A549 (cell line): ENCODE results near the gene DRAM2.

Experiments
- BHLHE40 ChIP-seq: IDR thresholded peaks from 2 replicates; pipeline ENCODE4 v1.6.1; 2012; ENCODE audit warnings: low read depth, low read length, inconsistent platforms
- CBX2 ChIP-seq: fragments of 200-600 bp; sonication (generic); IDR thresholded peaks from 2 replicates; pipeline ENCODE4 v1.6.1; 2016; ENCODE audit warnings: low read depth, mild to moderate bottlenecking, borderline replicate concordance
- CTCF ChIP-seq: fragments of >200 bp; sonication (Bioruptor Twin); formaldehyde crosslinking; IDR thresholded peaks from 3 replicates; pipeline ENCODE4 v1.5.1; 2016
- EHF ChIP-seq: fragments of 250-450 bp; sonication (Bioruptor Pico); IDR thresholded peaks from 2 replicates; pipeline ENCODE4 v1.5.0; 2020; ENCODE audit warnings: mild to moderate bottlenecking
- EP300 ChIP-seq, 2 experiments: fragments of >200 bp; sonication (Bioruptor Twin); formaldehyde crosslinking; IDR thresholded peaks; 2 replicates in 1 of 2; 3 replicates in 1 of 2; pipeline ENCODE4 v1.6.1; 2016 to 2017
- ESRRA ChIP-seq: fragments of 150-350 bp; IDR thresholded peaks from 2 replicates; pipeline ENCODE4 v1.6.1; 2014; ENCODE audit warnings: mild to moderate bottlenecking, low read length, borderline replicate concordance
- GATA3 ChIP-seq: IDR thresholded peaks from 2 replicates; pipeline ENCODE4 v1.6.1; 2012; ENCODE audit warnings: borderline replicate concordance
- POLR2A ChIP-seq: IDR thresholded peaks from 2 replicates; pipeline ENCODE4 v1.6.1; 2012; ENCODE audit warnings: mild to moderate bottlenecking, low read length
- RAD21 ChIP-seq, 2 experiments: fragments of >200 bp in 1 of 2; sonication (Bioruptor Twin) in 1 of 2; formaldehyde crosslinking in 1 of 2; IDR thresholded peaks in 1 of 2; conservative IDR thresholded peaks in 1 of 2; 2 replicates in 1 of 2; 3 replicates in 1 of 2; pipeline ENCODE4 v1.6.1; 2012 to 2018; ENCODE audit warnings: inconsistent platforms in 1 of 2
- SMC3 ChIP-seq: fragments of >200 bp; sonication (Bioruptor Twin); formaldehyde crosslinking; IDR thresholded peaks from 3 replicates; pipeline ENCODE4 v1.6.1; 2018; ENCODE audit warnings: inconsistent platforms

DNA sequence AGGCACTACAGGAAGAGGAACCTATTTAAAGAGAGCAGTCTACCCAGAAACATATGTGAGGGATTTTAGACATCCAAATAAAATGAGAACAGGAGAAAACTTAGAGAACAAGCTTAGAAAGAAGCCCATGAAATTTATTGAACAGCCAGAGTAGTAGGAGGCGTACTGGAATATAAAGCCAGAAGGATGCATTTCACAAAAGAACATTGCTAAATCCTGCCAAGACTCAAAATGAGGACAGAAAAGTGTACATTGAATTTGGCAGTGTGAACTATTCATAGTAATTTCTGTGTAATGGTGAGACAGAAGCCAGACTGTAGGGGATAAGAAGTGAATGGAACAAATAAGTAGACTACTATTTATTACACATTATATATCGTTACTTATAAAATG, 22.6 kb upstream of the DRAM2 start:
- TF ChIP-seq EP300 (IDR thresholded peaks at IDR 0.05) (no peak), EHF (CRISPR knock-in tag) (no peak), POLR2A (no peak), CTCF (no peak), ESRRA (no peak), BHLHE40 (no peak), RAD21 (conservative IDR thresholded peaks at IDR 0.05 in 1 of 2, IDR thresholded peaks at IDR 0.05 in 1 of 2) (no peak), SMC3 (no peak), GATA3 (no peak), CBX2 (no peak)
